PC-9 (cell line): ENCODE results near the gene ATP5PO.

Source experiments
- EZH2 ChIP-seq: fragments of 200-600 bp; sonication (generic); IDR thresholded peaks from 2 replicates; pipeline ENCODE4 v1.8.0; 2017; ENCODE audit warnings: antibody characterized with exemption, low read depth
- TF ChIP-seq, protein P1 (sequence below): fragments of 200-600 bp; sonication (generic); conservative IDR thresholded peaks from 2 replicates; pipeline ENCODE4 v1.6.1; 2017; ENCODE audit warnings: mixed run types, antibody characterized with exemption, mild to moderate bottlenecking, moderate library complexity

DNA sequence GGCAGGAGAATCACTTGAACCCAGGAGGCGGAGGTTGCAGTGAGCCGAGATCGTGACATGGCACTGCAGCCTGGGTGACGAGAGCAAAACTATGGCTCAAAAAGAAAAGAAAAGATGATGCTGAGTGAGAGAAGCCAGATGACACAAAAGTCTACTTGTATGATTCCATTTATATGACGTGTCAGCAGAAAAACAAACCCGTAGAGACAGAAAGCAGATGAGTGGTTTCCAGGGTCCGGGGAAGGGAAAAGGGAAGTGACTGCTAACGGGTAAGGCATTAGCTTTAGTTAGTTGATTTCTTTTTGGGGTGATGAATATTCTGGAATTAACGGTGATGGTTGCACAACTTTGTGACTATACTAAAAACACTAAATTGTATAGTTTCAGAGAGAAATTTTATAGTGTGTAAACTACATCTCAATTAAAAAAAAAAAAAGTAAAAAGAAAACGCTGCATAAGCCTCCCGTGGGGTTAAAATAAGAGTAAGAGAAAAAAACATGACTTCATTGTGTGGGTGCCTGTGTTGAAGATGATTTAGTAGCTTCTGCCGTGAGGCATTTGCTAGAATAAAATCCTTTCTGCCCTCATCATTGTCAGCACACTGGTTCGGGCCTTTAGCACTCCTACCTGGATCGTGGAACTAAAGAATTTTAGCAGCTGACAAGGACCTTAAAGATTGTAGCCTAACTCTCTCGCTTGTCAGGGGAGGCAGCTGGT lies 24.7 kb upstream of the ATP5PO start:
- TF ChIP-seq EZH2, result no peak
- TF ChIP-seq, protein P1, sequence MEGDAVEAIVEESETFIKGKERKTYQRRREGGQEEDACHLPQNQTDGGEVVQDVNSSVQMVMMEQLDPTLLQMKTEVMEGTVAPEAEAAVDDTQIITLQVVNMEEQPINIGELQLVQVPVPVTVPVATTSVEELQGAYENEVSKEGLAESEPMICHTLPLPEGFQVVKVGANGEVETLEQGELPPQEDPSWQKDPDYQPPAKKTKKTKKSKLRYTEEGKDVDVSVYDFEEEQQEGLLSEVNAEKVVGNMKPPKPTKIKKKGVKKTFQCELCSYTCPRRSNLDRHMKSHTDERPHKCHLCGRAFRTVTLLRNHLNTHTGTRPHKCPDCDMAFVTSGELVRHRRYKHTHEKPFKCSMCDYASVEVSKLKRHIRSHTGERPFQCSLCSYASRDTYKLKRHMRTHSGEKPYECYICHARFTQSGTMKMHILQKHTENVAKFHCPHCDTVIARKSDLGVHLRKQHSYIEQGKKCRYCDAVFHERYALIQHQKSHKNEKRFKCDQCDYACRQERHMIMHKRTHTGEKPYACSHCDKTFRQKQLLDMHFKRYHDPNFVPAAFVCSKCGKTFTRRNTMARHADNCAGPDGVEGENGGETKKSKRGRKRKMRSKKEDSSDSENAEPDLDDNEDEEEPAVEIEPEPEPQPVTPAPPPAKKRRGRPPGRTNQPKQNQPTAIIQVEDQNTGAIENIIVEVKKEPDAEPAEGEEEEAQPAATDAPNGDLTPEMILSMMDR, result no peak
